H1 (cell line): ENCODE measurements around the gene MAPT.

Source experiments
- CREB1 ChIP-seq: IDR thresholded peaks from 2 replicates; pipeline ENCODE4 v1.6.1; 2012; ENCODE audit warnings: inconsistent platforms
- CTCF ChIP-seq, 3 experiments: IDR thresholded peaks; 1 replicate in 2 of 3; 2 replicates in 1 of 3; pipeline versions ENCODE4 v1.5.1 to v1.6.1; 2011; ENCODE audit warnings: low read length in 3 of 3, mild to moderate bottlenecking in 3 of 3, inconsistent platforms in 2 of 3, low read depth in 1 of 3, moderate library complexity in 1 of 3; ENCODE audit not compliant: insufficient read depth in 1 of 3; ENCODE audit errors: control extremely low read depth in 1 of 3
- EGR1 ChIP-seq: IDR thresholded peaks from 2 replicates; pipeline ENCODE4 v1.6.1; 2011; ENCODE audit warnings: low read depth, low read length, borderline replicate concordance
- EZH2 ChIP-seq: fragments of 200-600 bp; sonication (generic); IDR thresholded peaks from 2 replicates; pipeline ENCODE4 v1.7.1; 2012; ENCODE audit warnings: low read depth, mild to moderate bottlenecking, moderate library complexity, low read length, inconsistent platforms; ENCODE audit not compliant: severe bottlenecking
- KDM1A ChIP-seq: fragments of 200-600, 300-600 bp; sonication (generic); IDR thresholded peaks from 2 replicates; pipeline ENCODE4 v1.7.1; 2016; ENCODE audit warnings: mild to moderate bottlenecking, low read length, borderline replicate concordance
- POLR2A ChIP-seq, 2 experiments: IDR thresholded peaks; 1 replicate in 1 of 2; 2 replicates in 1 of 2; pipeline ENCODE4 v1.6.1; 2011; ENCODE audit warnings: low read depth in 2 of 2, low read length in 2 of 2, mild to moderate bottlenecking in 2 of 2; ENCODE audit errors: control extremely low read depth in 1 of 2
- POLR2AphosphoS5 ChIP-seq: IDR thresholded peaks from 2 replicates; pipeline ENCODE4 v1.6.1; 2011; ENCODE audit warnings: low read depth, low read length
- SP1 ChIP-seq: IDR thresholded peaks from 2 replicates; pipeline ENCODE4 v1.6.1; 2011; ENCODE audit warnings: low read depth, low read length
- SP2 ChIP-seq: IDR thresholded peaks from 2 replicates; pipeline ENCODE4 v1.6.1; 2012; ENCODE audit warnings: mild to moderate bottlenecking, low read length, inconsistent platforms
- SRF ChIP-seq: IDR thresholded peaks from 2 replicates; pipeline ENCODE4 v1.6.1; 2011; ENCODE audit warnings: mild to moderate bottlenecking, low read depth, low read length, moderate library complexity
- TAF1 ChIP-seq: IDR thresholded peaks from 2 replicates; pipeline ENCODE4 v1.6.1; 2011; ENCODE audit warnings: mild to moderate bottlenecking, low read depth, low read length
- TAF7 ChIP-seq: optimal IDR thresholded peaks from 2 replicates; pipeline ENCODE3; 2011; ENCODE audit warnings: low read depth, mild to moderate bottlenecking, inconsistent platforms, low read length, moderate library complexity, borderline replicate concordance
- TCF12 ChIP-seq: IDR thresholded peaks from 2 replicates; pipeline ENCODE4 v1.6.1; 2011; ENCODE audit warnings: low read depth, mild to moderate bottlenecking, low read length
- TEAD4 ChIP-seq: IDR thresholded peaks from 2 replicates; pipeline ENCODE4 v1.6.1; 2012; ENCODE audit warnings: low read depth, low read length, inconsistent platforms, mixed read lengths

GRCh38 chr17:45896803-45897693 is 2.7 kb downstream of the MAPT start:
- TF ChIP-seq EGR1 = no peak
- TF ChIP-seq CREB1 = no peak
- no peak for TF ChIP-seq CTCF (IDR thresholded peaks at IDR 0.05; ENCODE audit: control extremely low read depth in 1 of 3, insufficient read depth in 1 of 3, low read depth in 1 of 3, low read length in 3 of 3)
- TF ChIP-seq TCF12 = no peak
- TF ChIP-seq EZH2 = peak; percentile 56
- no peak for TF ChIP-seq SP1
- no peak for TF ChIP-seq SP2
- no peak for TF ChIP-seq SRF
- TF ChIP-seq POLR2A (IDR thresholded peaks at IDR 0.05; ENCODE audit: control extremely low read depth in 1 of 2, low read depth in 2 of 2, low read length in 2 of 2) = peak in 1 of 2 experiments; percentile 51; a peak in 2 of 3 replicates
- TF ChIP-seq POLR2AphosphoS5 = peak; percentile 51; the same call in 1 of the 2 replicates
- TF ChIP-seq TAF7 = no peak
- TF ChIP-seq KDM1A = no peak
- TF ChIP-seq TEAD4 = peak; percentile 86
- peak; percentile 44; the same call in 1 of the 2 replicates for TF ChIP-seq TAF1
